Endodermal cell (in vitro differentiated cells): ENCODE results near the gene SMIM41. TPM values are rescaled to one million over a fixed set of nuclear protein-coding genes. Genes with fewer than 3 reads are reported as not detected.

ENCODE experiments used
- DNase-seq: peaks from one replicate; pipeline ENCODE4 v3.0.0-alpha.2; 2017
- H3K27ac ChIP-seq: 2 replicates; pipeline ENCODE4 v1.5.1; 2013; ENCODE audit warnings: mild to moderate bottlenecking, low read depth, low read length, moderate library complexity
- H3K27me3 ChIP-seq: 2 replicates; pipeline ENCODE4 v1.6.1; 2013; ENCODE audit warnings: mild to moderate bottlenecking, low read length, moderate library complexity; ENCODE audit not compliant: insufficient read depth, control insufficient read depth, poor library complexity, severe bottlenecking
- H3K36me3 ChIP-seq: 2 replicates; pipeline ENCODE4 v1.7.0; 2013; ENCODE audit warnings: mild to moderate bottlenecking, low read length, moderate library complexity; ENCODE audit not compliant: control insufficient read depth, insufficient read depth
- H3K4me1 ChIP-seq: one replicate; pipeline ENCODE4 v1.7.0; 2013; ENCODE audit warnings: low read length; ENCODE audit not compliant: control insufficient read depth, insufficient read depth
- H3K4me3 ChIP-seq: 2 replicates; pipeline ENCODE4 v1.5.1; 2013; ENCODE audit warnings: mild to moderate bottlenecking, low read length, moderate library complexity
- H3K9ac ChIP-seq: 2 replicates; pipeline ENCODE4 v1.6.1; 2013; ENCODE audit warnings: mild to moderate bottlenecking, low read length, moderate library complexity; ENCODE audit not compliant: poor library complexity, severe bottlenecking; ENCODE audit errors: extremely low read depth
- H3K9me3 ChIP-seq: 2 replicates; pipeline ENCODE4 v1.6.1; 2013; ENCODE audit warnings: mild to moderate bottlenecking, low read length, moderate library complexity; ENCODE audit not compliant: control insufficient read depth
- H3K27ac Mint-ChIP-seq: 2 replicates; pipeline ENCODE4 v1.8.0; 2020; ENCODE audit warnings: mixed read lengths
- H3K27me3 Mint-ChIP-seq: 2 replicates; pipeline ENCODE4 v1.8.0; 2021; ENCODE audit warnings: mild to moderate bottlenecking, mixed read lengths; ENCODE audit not compliant: insufficient read depth
- H3K36me3 Mint-ChIP-seq: 2 replicates; pipeline ENCODE4 v1.8.0; 2020; ENCODE audit warnings: low read depth, mixed read lengths
- H3K4me1 Mint-ChIP-seq: 2 replicates; pipeline ENCODE4 v1.8.0; 2020; ENCODE audit warnings: mixed read lengths
- H3K4me3 Mint-ChIP-seq: 2 replicates; pipeline ENCODE4 v1.8.0; 2020; ENCODE audit warnings: mild to moderate bottlenecking, moderate library complexity, mixed read lengths
- H3K9me3 Mint-ChIP-seq: 2 replicates; pipeline ENCODE4 v1.8.0; 2020; ENCODE audit warnings: mild to moderate bottlenecking, mixed read lengths
- WGBS, 2 experiments: methylation state at CpG; one replicate each; pipeline versions ENCODE4 v1.1.5 to v1.1.7; 2013; ENCODE audit warnings: missing lambda C conversion rate in 2 of 2, mixed read lengths in 1 of 2; ENCODE audit not compliant: insufficient coverage in 1 of 2, insufficient read length in 1 of 2; 5-methylcytosine and 5-hydroxymethylcytosine counted together
- total RNA-seq, 2 donors: library from RNA; stranded (reverse); fragmentation: NEBNext Ultra II Directional in 1 of 2; extraction: Animal tissue kit (Norgen Biotek cat#: 25700) in 1 of 2; gene quantifications; 2 replicates in 1 of 2; 3 replicates in 1 of 2; pipeline ENCODE4 v1.2.1, GENCODE V29; 2021
- TF ChIP-seq, protein P1 (sequence below): fragments of 200-600 bp; sonication (generic); conservative IDR thresholded peaks from 2 replicates; pipeline ENCODE4 v1.5.0; 2021; ENCODE audit warnings: antibody characterized with exemption, mild to moderate bottlenecking

SMIM41 gene
- total RNA-seq, 2 donors from 2014 or later: not detected

DNA sequence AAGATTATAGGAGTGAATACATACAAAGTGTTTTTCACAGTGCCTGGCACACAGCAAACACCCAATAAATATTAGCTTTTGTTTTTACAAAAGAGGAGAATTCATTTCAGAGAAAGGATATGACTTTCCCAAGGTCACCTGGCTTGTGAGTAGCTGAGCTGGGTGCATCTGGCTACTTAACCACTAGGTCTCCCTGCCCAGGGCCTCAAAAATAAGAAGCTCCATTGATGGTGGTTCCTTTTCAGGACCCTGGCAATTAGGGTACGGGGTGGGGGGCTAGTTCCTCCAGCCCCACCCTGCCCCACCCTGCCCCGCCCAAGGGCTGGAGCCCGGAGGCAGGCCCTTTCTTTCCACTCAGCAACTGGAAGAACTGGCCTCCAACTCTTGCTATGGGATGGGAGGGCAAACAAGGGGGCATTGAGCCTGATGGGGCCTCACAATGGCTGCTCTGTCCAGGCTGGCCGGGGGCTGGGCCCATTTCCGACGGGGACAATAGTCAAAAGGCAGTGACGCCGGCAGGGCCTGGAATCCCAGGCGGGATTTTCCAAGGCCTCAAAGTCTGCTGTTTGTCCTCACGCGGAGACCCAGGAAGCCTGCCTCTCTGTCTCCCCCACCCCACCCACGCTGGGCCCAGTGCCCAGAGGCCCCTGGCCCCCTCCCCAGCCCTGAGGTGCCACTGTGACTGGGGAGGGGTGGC lies 17.9 kb upstream of the SMIM41 start:
- WGBS, 2 experiments: 82 to 100% methylated on average over 1 to 12 of the region's 12 CpGs
- Histone ChIP-seq H3K27ac (peak overlapping the region; percentile 72), H3K4me3 (no peak overlapping the region), H3K4me1 (no peaks in the 10 kb centered on the region), H3K9me3 (no peaks in the 10 kb centered on the region), H3K36me3 (peaks cover 15% of the 10 kb centered on the region), H3K27me3 (peaks cover 12% of the 10 kb centered on the region), H3K9ac (no peak overlapping the region)
- Mint-ChIP-seq H3K9me3 (no peaks in the 10 kb centered on the region), H3K4me1 (peaks cover 4% of the 10 kb centered on the region), H3K36me3 (peaks cover 13% of the 10 kb centered on the region), H3K4me3 (no peak overlapping the region), H3K27ac (no peak overlapping the region), H3K27me3 (peaks cover 23% of the 10 kb centered on the region)
- no peak for DNase-seq
- TF ChIP-seq, protein P1, sequence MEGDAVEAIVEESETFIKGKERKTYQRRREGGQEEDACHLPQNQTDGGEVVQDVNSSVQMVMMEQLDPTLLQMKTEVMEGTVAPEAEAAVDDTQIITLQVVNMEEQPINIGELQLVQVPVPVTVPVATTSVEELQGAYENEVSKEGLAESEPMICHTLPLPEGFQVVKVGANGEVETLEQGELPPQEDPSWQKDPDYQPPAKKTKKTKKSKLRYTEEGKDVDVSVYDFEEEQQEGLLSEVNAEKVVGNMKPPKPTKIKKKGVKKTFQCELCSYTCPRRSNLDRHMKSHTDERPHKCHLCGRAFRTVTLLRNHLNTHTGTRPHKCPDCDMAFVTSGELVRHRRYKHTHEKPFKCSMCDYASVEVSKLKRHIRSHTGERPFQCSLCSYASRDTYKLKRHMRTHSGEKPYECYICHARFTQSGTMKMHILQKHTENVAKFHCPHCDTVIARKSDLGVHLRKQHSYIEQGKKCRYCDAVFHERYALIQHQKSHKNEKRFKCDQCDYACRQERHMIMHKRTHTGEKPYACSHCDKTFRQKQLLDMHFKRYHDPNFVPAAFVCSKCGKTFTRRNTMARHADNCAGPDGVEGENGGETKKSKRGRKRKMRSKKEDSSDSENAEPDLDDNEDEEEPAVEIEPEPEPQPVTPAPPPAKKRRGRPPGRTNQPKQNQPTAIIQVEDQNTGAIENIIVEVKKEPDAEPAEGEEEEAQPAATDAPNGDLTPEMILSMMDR: no peak

DNA sequence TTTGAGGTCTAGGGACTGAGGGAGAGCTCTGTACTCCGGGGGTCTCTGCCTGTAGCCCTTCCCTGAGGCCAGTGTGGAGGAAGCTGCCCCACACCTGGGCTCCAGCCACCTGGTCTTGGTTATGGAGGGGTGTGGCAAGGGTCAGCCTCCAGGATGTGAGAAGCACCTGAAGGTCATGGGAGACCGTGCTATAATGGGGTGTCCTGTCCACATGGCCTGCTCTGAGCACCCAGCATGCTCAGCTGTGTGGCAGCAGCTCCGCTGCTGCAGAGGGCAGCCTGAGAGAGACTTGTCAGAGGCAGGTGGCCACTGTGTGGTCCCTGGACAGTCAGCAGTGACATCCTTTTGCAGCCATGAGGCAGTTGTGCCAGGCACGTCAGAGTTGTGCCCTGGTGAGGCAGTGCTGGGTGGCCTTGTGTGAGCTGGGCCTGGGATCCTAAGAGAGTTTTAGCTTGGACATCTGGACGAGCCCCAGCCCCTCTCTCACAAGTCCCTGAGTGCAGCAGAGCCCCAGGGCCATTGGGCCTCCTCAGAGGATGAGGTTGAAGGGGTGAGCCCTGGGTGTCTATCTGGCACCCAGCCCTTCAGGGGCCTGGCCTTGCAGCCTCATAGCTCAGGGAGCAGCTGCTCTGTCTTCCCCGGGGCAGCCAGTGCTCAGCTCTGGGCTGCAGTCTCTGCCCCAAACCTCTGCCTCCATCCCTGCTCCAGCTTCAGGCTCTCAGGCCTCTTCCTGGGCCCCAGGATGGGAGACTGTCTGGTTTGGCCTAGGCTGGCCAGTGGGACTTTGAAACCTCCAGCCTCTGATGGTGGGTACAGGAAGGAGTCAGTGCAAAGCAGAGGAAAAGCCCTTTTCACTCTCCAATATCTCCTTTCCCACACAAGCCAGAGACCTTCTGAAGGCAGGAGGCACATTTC lies 17.1 kb upstream of the SMIM41 start:
- Mint-ChIP-seq H3K4me3 (no peak overlapping the region), H3K36me3 (peaks cover 7% of the 10 kb centered on the region), H3K27me3 (peaks cover 30% of the 10 kb centered on the region), H3K9me3 (no peaks in the 10 kb centered on the region), H3K4me1 (peaks cover 4% of the 10 kb centered on the region), H3K27ac (no peak overlapping the region)
- 84 to 85% methylated on average over 4 to 6 of the region's 6 CpGs for WGBS, 2 experiments
- H3K36me3 ChIP-seq: peaks cover 6% of the 10 kb centered on the region
- no peak overlapping the region for H3K9ac ChIP-seq
- no peaks in the 10 kb centered on the region for H3K9me3 ChIP-seq
- H3K4me3 ChIP-seq: no peak overlapping the region
- no peak for DNase-seq
- H3K4me1 ChIP-seq: no peaks in the 10 kb centered on the region
- TF ChIP-seq, protein P1: no peak
- peaks cover 19% of the 10 kb centered on the region for H3K27me3 ChIP-seq
- H3K27ac ChIP-seq: peak overlapping the region; percentile 72

DNA sequence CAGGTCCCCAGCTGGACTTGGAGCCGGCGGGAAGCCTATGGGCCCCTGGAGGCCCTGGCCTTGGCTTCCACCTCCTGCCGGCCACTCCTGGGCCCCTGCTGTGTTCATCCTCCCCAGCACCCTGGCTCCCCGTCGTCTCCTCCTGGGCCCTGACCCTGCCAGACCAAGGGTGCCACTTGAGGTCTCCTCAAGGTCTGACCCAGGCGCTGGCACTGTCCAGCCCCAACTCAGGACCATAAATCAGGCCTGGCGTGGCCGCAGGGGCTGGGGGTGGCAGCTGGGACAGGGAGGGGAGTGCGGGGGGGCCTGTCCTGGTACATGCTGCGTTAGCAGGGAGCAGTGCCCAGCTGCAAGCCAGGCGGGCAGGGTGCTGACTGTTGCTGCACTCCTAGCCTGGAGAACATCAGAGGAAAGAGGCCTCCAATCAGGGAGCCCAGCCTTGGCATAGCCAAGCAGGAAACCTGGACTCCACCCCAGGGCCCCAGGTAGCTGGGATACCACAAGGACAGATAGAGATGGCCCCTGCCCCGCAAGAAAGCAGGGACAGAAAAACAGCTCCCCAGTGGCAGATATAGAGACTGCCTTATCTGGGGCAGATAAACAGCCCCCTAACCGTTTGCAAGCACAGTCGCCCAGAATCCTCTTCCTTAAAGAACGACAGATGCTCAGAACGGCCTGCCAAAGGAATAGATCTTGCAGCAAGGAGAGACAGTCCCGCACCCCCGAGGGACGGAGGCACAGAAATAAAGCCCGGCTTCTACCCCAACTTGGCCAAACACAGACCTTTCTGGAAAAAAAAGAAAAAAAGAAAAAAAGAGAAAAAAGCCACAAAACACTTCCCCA lies 16.2 kb upstream of the SMIM41 start:
- Mint-ChIP-seq H3K4me3 (no peak overlapping the region), H3K27me3 (peaks cover 30% of the 10 kb centered on the region), H3K36me3 (peaks cover under 1% of the 10 kb centered on the region), H3K27ac (no peak overlapping the region), H3K4me1 (peaks cover 4% of the 10 kb centered on the region), H3K9me3 (no peaks in the 10 kb centered on the region)
- Histone ChIP-seq H3K9ac (no peak overlapping the region), H3K9me3 (no peaks in the 10 kb centered on the region), H3K4me3 (no peak overlapping the region), H3K36me3 (peaks cover under 1% of the 10 kb centered on the region), H3K27me3 (peaks cover 19% of the 10 kb centered on the region), H3K4me1 (no peaks in the 10 kb centered on the region), H3K27ac (peak overlapping the region; percentile 32)
- TF ChIP-seq, protein P1: no peak
- DNase-seq: no peak
- 91 to 92% methylated on average over 13 to 20 of the region's 20 CpGs for WGBS, 2 experiments
